DND-41 (cell line): Measurements from ENCODE around the gene CELF5.

Experiments used
- ATAC-seq: fragments of 200-7000 bp; cut with Tn5 transposase; 3 replicates; pipeline ENCODE4 v1.9.1; 2021; ENCODE audit warnings: low read depth; ENCODE audit not compliant: insufficient read depth
- DNase-seq: peaks from one replicate; pipeline ENCODE4 v3.0.0-alpha.2; 2020
- H2AFZ ChIP-seq: 2 replicates; pipeline ENCODE4 v1.6.0; 2012; ENCODE audit warnings: low read depth, low read length
- H3K27ac ChIP-seq: 2 replicates; pipeline ENCODE4 v1.5.1; 2012; ENCODE audit warnings: low read length, inconsistent platforms
- H3K27me3 ChIP-seq: fragments of 200-600 bp; sonication (generic); 2 replicates; pipeline ENCODE4 v1.6.0; 2012; ENCODE audit warnings: low read length, mild to moderate bottlenecking, inconsistent platforms; ENCODE audit not compliant: insufficient read depth, poor library complexity
- H3K36me3 ChIP-seq: 2 replicates; pipeline ENCODE4 v1.5.1; 2012; ENCODE audit warnings: low read length, inconsistent platforms; ENCODE audit not compliant: insufficient read depth
- H3K4me1 ChIP-seq: 2 replicates; pipeline ENCODE4 v1.5.1; 2012; ENCODE audit warnings: mild to moderate bottlenecking, low read length; ENCODE audit not compliant: insufficient read depth
- H3K4me2 ChIP-seq: 2 replicates; pipeline ENCODE4 v1.6.0; 2012; ENCODE audit warnings: mild to moderate bottlenecking, moderate library complexity, low read length, inconsistent platforms; ENCODE audit not compliant: insufficient read depth
- H3K4me3 ChIP-seq, 2 experiments: fragments of 200-600 bp in 1 of 2; shearing (Covaris generic) in 1 of 2; 2 replicates each; pipeline ENCODE4 v1.5.1; 2012 to 2016; ENCODE audit warnings: inconsistent platforms in 2 of 2, low read length in 2 of 2, mild to moderate bottlenecking in 2 of 2, low read depth in 1 of 2, moderate library complexity in 1 of 2
- H3K79me2 ChIP-seq: 2 replicates; pipeline ENCODE4 v1.6.0; 2012; ENCODE audit warnings: low read length, inconsistent platforms; ENCODE audit not compliant: insufficient read depth
- H3K9ac ChIP-seq: 2 replicates; pipeline ENCODE4 v1.6.0; 2012; ENCODE audit warnings: low read depth, mild to moderate bottlenecking, inconsistent platforms, low read length, moderate library complexity
- H3K9me3 ChIP-seq: 2 replicates; pipeline ENCODE4 v1.5.1; 2012; ENCODE audit warnings: low read length, moderate library complexity, mild to moderate bottlenecking, inconsistent platforms; ENCODE audit not compliant: insufficient read depth, severe bottlenecking
- H4K20me1 ChIP-seq: 2 replicates; pipeline ENCODE4 v1.6.0; 2012; ENCODE audit warnings: low read length; ENCODE audit not compliant: insufficient read depth
- CTCF ChIP-seq: IDR thresholded peaks from 2 replicates; pipeline ENCODE4 v1.5.1; 2012; ENCODE audit warnings: borderline replicate concordance, low read length, moderate library complexity, mild to moderate bottlenecking; ENCODE audit not compliant: poor library complexity, severe bottlenecking; ENCODE audit errors: extremely low read depth
- EZH2 ChIP-seq: IDR thresholded peaks from 3 replicates; pipeline ENCODE4 v1.6.1; 2012; ENCODE audit warnings: borderline replicate concordance, low read depth, mild to moderate bottlenecking, moderate library complexity, low read length, inconsistent platforms; ENCODE audit not compliant: severe bottlenecking

CELF5 gene

GRCh38 chr19:3281026-3281425 lies 56.6 kb downstream of the CELF5 start:
- Histone ChIP-seq H3K4me3 (no peak overlapping the region), H3K9me3 (no peaks in the 10 kb centered on the region), H3K9ac (no peak overlapping the region), H3K27ac (no peak overlapping the region), H3K27me3 (no peaks in the 10 kb centered on the region), H2AFZ (no peak overlapping the region), H3K4me2 (no peak overlapping the region), H4K20me1 (peaks cover 3% of the 10 kb centered on the region), H3K36me3 (no peaks in the 10 kb centered on the region), H3K4me1 (peaks cover 10% of the 10 kb centered on the region), H3K79me2 (no peaks in the 10 kb centered on the region)
- TF ChIP-seq EZH2 (no peak), CTCF (no peak)
- no peak for ATAC-seq
- no peak for DNase-seq

- Histone ChIP-seq H4K20me1 (peaks cover 3% of the 10 kb centered on the region), H3K4me2 (no peak overlapping the region), H3K9me3 (no peaks in the 10 kb centered on the region), H3K27ac (no peak overlapping the region), H3K4me1 (no peaks in the 10 kb centered on the region), H3K36me3 (no peaks in the 10 kb centered on the region), H3K79me2 (no peaks in the 10 kb centered on the region), H3K4me3 (no peak overlapping the region), H3K9ac (no peak overlapping the region), H2AFZ (no peak overlapping the region), H3K27me3 (no peaks in the 10 kb centered on the region)
- no peak for ATAC-seq
- no peak for DNase-seq
- no peak for TF ChIP-seq EZH2
These were observed 57.7 kb downstream of the CELF5 start for GRCh38 chr19:3282155-3282554.

- no peaks in the 10 kb centered on the region for H3K36me3 ChIP-seq
- no peak overlapping the region for H3K4me3 ChIP-seq
- ATAC-seq (no peak), DNase-seq (no peak)
- H3K9ac ChIP-seq: no peak overlapping the region
- no peak overlapping the region for H3K27ac ChIP-seq
- H3K4me2 ChIP-seq: no peak overlapping the region
- H4K20me1 ChIP-seq: peaks cover 3% of the 10 kb centered on the region
- no peaks in the 10 kb centered on the region for H3K4me1 ChIP-seq
- H3K9me3 ChIP-seq: no peaks in the 10 kb centered on the region
- no peaks in the 10 kb centered on the region for H3K79me2 ChIP-seq
- no peaks in the 10 kb centered on the region for H3K27me3 ChIP-seq
- H2AFZ ChIP-seq: no peak overlapping the region
- no peak for TF ChIP-seq CTCF
- no peak for TF ChIP-seq EZH2
These were observed 58.1 kb downstream of the CELF5 start for GRCh38 chr19:3282564-3282963.

GRCh38 chr19:3283246-3283751 lies 58.8 kb downstream of the CELF5 start:
- no peak for DNase-seq
- no peaks in the 10 kb centered on the region for H3K9me3 ChIP-seq
- no peak overlapping the region for H3K9ac ChIP-seq
- TF ChIP-seq CTCF: no peak
- TF ChIP-seq EZH2: no peak
- no peaks in the 10 kb centered on the region for H3K4me1 ChIP-seq
- no peak overlapping the region for H2AFZ ChIP-seq
- no peaks in the 10 kb centered on the region for H3K36me3 ChIP-seq
- no peak for ATAC-seq
- no peaks in the 10 kb centered on the region for H3K79me2 ChIP-seq
- no peaks in the 10 kb centered on the region for H3K27me3 ChIP-seq
- peaks cover 3% of the 10 kb centered on the region for H4K20me1 ChIP-seq
- no peak overlapping the region for H3K4me2 ChIP-seq
- H3K4me3 ChIP-seq: no peak overlapping the region
- H3K27ac ChIP-seq: no peak overlapping the region
